ENCODE data around the gene IKZF3.
"Not testable (repeated sequence)": the region's sequence is repeated elsewhere in the genome, so short reads cannot be mapped to it uniquely, and the experiment has no call there.

Gene IKZF3

GRCh38 chr17:39765175-39765574, 98.9 kb downstream of the IKZF3 start:
- TF ChIP-seq, protein P1, sequence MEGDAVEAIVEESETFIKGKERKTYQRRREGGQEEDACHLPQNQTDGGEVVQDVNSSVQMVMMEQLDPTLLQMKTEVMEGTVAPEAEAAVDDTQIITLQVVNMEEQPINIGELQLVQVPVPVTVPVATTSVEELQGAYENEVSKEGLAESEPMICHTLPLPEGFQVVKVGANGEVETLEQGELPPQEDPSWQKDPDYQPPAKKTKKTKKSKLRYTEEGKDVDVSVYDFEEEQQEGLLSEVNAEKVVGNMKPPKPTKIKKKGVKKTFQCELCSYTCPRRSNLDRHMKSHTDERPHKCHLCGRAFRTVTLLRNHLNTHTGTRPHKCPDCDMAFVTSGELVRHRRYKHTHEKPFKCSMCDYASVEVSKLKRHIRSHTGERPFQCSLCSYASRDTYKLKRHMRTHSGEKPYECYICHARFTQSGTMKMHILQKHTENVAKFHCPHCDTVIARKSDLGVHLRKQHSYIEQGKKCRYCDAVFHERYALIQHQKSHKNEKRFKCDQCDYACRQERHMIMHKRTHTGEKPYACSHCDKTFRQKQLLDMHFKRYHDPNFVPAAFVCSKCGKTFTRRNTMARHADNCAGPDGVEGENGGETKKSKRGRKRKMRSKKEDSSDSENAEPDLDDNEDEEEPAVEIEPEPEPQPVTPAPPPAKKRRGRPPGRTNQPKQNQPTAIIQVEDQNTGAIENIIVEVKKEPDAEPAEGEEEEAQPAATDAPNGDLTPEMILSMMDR (conservative IDR thresholded peaks at IDR 0.05; ENCODE audit: low read depth, low read length), result no peak
- Histone ChIP-seq H3K79me2 (ENCODE audit: insufficient read depth, low read depth) (peaks cover 87% of the 10 kb centered on the region), H3K27me3 (ENCODE audit: insufficient read depth, low read depth) (no peaks in the 10 kb centered on the region), H3K27ac (peak overlapping the region; percentile 4; the same call in 1 of the 2 replicates), H3K4me3 (IDR thresholded peaks at IDR 0.05; ENCODE audit: insufficient read depth, low read depth, low read length) (no peak overlapping the region), H4K20me1 (ENCODE audit: insufficient read depth) (no peaks in the 10 kb centered on the region), H3K4me2 (peak overlapping the region; percentile 5; the same call in 1 of the 2 replicates), H3K36me3 (ENCODE audit: insufficient read depth) (peaks cover 32% of the 10 kb centered on the region; the same call in 1 of the 2 replicates), H3K4me1 (ENCODE audit: low read depth, poor library complexity, severe bottlenecking) (peaks cover 99% of the 10 kb centered on the region), H2AFZ (ENCODE audit: low read depth) (no peak overlapping the region), H3K9ac (no peak overlapping the region)

- H3K27ac ChIP-seq; H3K4me3 ChIP-seq (IDR thresholded peaks at IDR 0.05; ENCODE audit: insufficient read depth, low read depth, low read length); H4K20me1 ChIP-seq (ENCODE audit: insufficient read depth); H3K4me2 ChIP-seq; H3K27me3 ChIP-seq (ENCODE audit: insufficient read depth, low read depth); H3K9ac ChIP-seq; H2AFZ ChIP-seq (ENCODE audit: low read depth): not testable (repeated sequence)
- peaks cover 86% of the 10 kb centered on the region for H3K79me2 ChIP-seq (ENCODE audit: insufficient read depth, low read depth)
- peaks cover 32% of the 10 kb centered on the region; the same call in 1 of the 2 replicates for H3K36me3 ChIP-seq (ENCODE audit: insufficient read depth)
- peaks cover 100% of the 10 kb centered on the region for H3K4me1 ChIP-seq (ENCODE audit: low read depth, poor library complexity, severe bottlenecking)
Observed at GRCh38 chr17:39764171-39764570, 99.9 kb downstream of the IKZF3 start.

- TF ChIP-seq, protein P1 (conservative IDR thresholded peaks at IDR 0.05; ENCODE audit: low read depth, low read length), result no peak
- Histone ChIP-seq H3K4me3 (IDR thresholded peaks at IDR 0.05; ENCODE audit: insufficient read depth, low read depth, low read length) (no peak overlapping the region), H4K20me1 (ENCODE audit: insufficient read depth) (no peaks in the 10 kb centered on the region), H3K36me3 (ENCODE audit: insufficient read depth) (peaks cover 32% of the 10 kb centered on the region; the same call in 1 of the 2 replicates), H3K79me2 (ENCODE audit: insufficient read depth, low read depth) (peaks cover 77% of the 10 kb centered on the region), H3K27me3 (ENCODE audit: insufficient read depth, low read depth) (no peaks in the 10 kb centered on the region), H3K9ac (no peak overlapping the region), H3K4me1 (ENCODE audit: low read depth, poor library complexity, severe bottlenecking) (peaks cover 100% of the 10 kb centered on the region), H3K4me2 (peak overlapping the region; percentile 11; the same call in 1 of the 2 replicates), H3K27ac (peak overlapping the region; percentile 3; the same call in 1 of the 2 replicates), H2AFZ (ENCODE audit: low read depth) (no peak overlapping the region)
Observed at GRCh38 chr17:39763051-39763820, 100.9 kb downstream of the IKZF3 start.

GRCh38 chr17:39761861-39762496, 102.1 kb downstream of the IKZF3 start:
- Histone ChIP-seq H4K20me1 (ENCODE audit: insufficient read depth) (no peaks in the 10 kb centered on the region), H3K9ac (no peak overlapping the region), H3K27me3 (ENCODE audit: insufficient read depth, low read depth) (no peaks in the 10 kb centered on the region), H3K4me1 (ENCODE audit: low read depth, poor library complexity, severe bottlenecking) (peaks cover 100% of the 10 kb centered on the region), H3K36me3 (ENCODE audit: insufficient read depth) (peaks cover 26% of the 10 kb centered on the region; the same call in 1 of the 2 replicates), H3K4me3 (IDR thresholded peaks at IDR 0.05; ENCODE audit: insufficient read depth, low read depth, low read length) (no peak overlapping the region), H2AFZ (ENCODE audit: low read depth) (no peak overlapping the region), H3K27ac (peak overlapping the region; percentile 10; the same call in 1 of the 2 replicates), H3K4me2 (peak overlapping the region; percentile 6; the same call in 1 of the 2 replicates), H3K79me2 (ENCODE audit: insufficient read depth, low read depth) (peaks cover 64% of the 10 kb centered on the region)
- TF ChIP-seq, protein P1 (conservative IDR thresholded peaks at IDR 0.05; ENCODE audit: low read depth, low read length), result no peak
